ENCODE measurements around the gene MARCKSL1.

GRCh38 chr1:32286763-32287162 lies 49.3 kb downstream of the MARCKSL1 start:
- TF ChIP-seq, protein P1, sequence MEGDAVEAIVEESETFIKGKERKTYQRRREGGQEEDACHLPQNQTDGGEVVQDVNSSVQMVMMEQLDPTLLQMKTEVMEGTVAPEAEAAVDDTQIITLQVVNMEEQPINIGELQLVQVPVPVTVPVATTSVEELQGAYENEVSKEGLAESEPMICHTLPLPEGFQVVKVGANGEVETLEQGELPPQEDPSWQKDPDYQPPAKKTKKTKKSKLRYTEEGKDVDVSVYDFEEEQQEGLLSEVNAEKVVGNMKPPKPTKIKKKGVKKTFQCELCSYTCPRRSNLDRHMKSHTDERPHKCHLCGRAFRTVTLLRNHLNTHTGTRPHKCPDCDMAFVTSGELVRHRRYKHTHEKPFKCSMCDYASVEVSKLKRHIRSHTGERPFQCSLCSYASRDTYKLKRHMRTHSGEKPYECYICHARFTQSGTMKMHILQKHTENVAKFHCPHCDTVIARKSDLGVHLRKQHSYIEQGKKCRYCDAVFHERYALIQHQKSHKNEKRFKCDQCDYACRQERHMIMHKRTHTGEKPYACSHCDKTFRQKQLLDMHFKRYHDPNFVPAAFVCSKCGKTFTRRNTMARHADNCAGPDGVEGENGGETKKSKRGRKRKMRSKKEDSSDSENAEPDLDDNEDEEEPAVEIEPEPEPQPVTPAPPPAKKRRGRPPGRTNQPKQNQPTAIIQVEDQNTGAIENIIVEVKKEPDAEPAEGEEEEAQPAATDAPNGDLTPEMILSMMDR (IDR thresholded peaks at IDR 0.05; ENCODE audit: insufficient read depth, low read depth, low read length): no peak
- no peak for TF ChIP-seq EZH2 (IDR thresholded peaks at IDR 0.05; ENCODE audit: insufficient read depth, low read length)
